Ramos (cell line): ENCODE data around the gene ZBTB16.

ENCODE experiments used
- in situ Hi-C: fragments of 300-500 bp; cut with MboI; formaldehyde crosslinking; loops from one replicate; pipeline ENCODE4 v1.14.3; 2022; ENCODE audit warnings: low sequenced_read_pairs; ENCODE audit not compliant: unreplicated experiment

The ZBTB16 gene

GRCh38 chr11:114059278-114059983 is at the start of gene ZBTB16:
ZBTB16 (plus strand) TSS chr11:114059711; CDS start chr11:114063301, 3,590 bp downstream.
- in situ Hi-C loops = no loop called here

DNA sequence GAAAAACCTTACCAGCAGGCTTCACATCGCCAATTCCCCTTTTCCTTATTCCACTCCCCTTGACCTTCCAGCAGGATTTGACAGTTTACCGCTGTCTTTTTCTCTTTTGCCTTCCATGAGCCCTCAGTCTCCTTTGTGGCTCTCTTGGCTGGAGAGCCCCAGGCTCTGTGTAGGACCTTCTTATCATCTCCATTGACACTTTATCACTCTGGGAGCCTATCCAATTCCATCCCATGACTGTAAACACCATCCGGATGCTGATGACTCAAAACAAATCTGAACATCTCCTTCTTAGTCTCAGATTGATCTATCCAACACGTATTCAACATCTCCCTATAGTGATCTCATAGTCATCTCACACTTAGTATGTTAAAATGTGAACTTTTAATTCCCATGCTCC is 48.6 kb upstream of the ZBTB16 start:
- in situ Hi-C loops = no loop called here

- in situ Hi-C loops = no loop called here
Measured at GRCh38 chr11:114011443-114011842, 48.1 kb upstream of the ZBTB16 start.

- in situ Hi-C loops = no loop called here
Measured at GRCh38 chr11:114015117-114015516, 44.4 kb upstream of the ZBTB16 start.

- in situ Hi-C loops = no loop called here
Measured at GRCh38 chr11:114016986-114017385, 42.5 kb upstream of the ZBTB16 start.

- in situ Hi-C loops = no loop called here
Measured at GRCh38 chr11:114017723-114018122, 41.8 kb upstream of the ZBTB16 start.

DNA sequence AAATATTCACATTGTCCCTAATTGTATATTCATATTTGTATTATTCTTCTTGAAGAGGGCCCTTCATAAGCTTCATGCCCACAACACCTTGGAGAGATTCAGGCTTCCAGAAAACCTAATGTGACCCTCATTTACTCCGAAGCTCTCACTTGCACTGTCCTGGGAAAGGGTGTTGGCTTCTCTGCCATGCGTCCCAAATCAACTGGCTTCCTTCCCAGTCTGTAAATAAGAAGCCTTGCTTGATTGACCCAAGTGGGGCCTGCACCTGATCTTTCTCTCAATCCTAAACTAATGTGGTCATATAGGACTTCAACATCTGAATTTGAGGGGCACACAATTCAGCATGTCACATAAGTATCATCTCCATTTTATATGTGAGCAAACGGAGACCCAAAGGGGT is 40.5 kb upstream of the ZBTB16 start:
- in situ Hi-C loops = no loop called here

GRCh38 chr11:114019574-114019973 is 39.9 kb upstream of the ZBTB16 start:
- in situ Hi-C loops = no loop called here

DNA sequence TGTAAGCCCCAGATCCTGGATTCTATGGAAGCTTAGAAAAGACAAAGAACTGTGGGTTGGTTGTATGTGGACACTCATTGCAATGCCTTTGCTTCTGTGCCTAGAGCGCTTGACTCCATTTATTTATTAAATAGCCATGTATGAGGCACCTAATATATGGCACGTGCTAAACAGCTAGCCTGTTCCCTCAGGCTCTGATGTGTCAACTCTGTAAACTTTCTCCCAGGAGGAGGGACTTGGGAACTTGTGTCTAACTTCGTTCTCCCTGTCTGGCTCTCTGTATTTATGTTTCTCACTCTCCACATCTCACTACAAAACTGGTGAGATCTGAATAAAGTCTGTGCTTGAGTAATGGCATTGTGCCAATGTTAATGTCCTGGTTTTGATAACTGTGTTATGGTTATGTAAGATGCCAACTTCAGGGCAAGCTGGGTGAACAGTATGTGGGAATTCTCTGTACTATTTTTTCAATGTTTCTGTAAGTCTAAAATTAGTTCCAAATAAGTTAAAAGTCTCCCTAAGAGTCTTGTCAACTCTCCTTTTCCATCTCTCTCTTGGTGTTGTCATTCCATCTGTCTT is 34.1 kb upstream of the ZBTB16 start:
- in situ Hi-C loops = no loop called here

DNA sequence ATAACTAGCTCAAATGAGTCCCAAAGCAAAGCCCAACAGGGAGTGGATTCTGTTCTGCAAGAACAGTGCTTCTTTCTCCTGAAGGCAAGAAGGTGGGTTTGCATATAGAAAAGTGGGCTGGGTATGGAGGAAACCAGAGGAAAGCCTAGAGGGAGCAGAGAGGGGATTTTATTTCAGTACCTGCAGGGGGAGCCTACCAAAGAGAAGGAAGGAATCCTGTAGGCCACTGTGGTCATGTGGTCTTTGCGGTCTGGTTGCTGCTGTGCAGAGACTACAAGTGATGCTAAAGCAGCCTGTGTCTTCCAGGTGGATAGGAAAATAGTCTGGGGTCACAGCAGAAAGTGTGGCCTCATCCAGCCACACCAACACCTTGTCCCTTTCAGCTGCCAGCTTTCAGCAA is 33.2 kb upstream of the ZBTB16 start:
- in situ Hi-C loops = no loop called here

- in situ Hi-C loops = no loop called here
Measured at GRCh38 chr11:114027391-114027790, 32.1 kb upstream of the ZBTB16 start.

- in situ Hi-C loops = no loop called here
Measured at GRCh38 chr11:114027926-114028325, 31.6 kb upstream of the ZBTB16 start.

- in situ Hi-C loops = no loop called here
Measured at GRCh38 chr11:114031246-114031966, 28.1 kb upstream of the ZBTB16 start.

DNA sequence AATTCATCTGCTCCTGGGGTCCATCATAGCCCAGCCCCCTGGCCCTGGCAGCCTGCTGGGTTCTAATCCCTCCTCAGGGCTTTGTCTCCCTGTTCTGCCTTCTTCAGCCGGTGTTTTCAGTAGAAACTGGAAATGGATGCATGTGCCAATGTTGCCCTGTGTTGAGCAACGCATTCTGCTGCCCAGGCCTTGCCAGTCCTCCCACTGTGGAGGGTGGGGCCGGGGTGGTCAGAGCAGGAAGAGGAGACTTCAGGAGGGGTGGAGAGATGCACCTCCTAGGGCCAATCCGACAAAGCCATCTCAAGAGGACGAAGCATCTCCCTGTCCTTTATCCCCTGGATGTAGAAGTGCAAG is 27.6 kb upstream of the ZBTB16 start:
- in situ Hi-C loops = no loop called here

DNA sequence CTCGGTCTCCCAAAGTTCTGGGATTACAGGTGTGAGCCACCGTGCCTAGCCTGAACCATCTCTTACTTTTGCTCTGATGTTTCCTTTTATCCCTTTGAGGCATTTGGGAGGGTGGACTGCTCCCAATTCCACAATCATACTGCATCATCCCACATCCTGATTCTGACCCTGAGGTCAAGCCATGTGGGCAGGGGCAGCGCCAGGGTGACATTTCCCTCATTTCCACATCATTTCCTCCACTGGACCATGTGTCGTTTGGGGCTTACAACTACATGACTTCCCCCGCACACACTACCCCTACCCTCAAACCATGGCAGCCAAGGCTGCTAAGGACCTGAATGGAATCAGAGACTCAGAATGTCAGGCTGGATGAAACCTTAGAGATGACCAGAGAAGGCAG is 26.4 kb upstream of the ZBTB16 start:
- in situ Hi-C loops = no loop called here

- in situ Hi-C loops = no loop called here
Measured at GRCh38 chr11:114033572-114033971, 25.9 kb upstream of the ZBTB16 start.

GRCh38 chr11:114034956-114035355 is 24.6 kb upstream of the ZBTB16 start:
- in situ Hi-C loops = no loop called here

DNA sequence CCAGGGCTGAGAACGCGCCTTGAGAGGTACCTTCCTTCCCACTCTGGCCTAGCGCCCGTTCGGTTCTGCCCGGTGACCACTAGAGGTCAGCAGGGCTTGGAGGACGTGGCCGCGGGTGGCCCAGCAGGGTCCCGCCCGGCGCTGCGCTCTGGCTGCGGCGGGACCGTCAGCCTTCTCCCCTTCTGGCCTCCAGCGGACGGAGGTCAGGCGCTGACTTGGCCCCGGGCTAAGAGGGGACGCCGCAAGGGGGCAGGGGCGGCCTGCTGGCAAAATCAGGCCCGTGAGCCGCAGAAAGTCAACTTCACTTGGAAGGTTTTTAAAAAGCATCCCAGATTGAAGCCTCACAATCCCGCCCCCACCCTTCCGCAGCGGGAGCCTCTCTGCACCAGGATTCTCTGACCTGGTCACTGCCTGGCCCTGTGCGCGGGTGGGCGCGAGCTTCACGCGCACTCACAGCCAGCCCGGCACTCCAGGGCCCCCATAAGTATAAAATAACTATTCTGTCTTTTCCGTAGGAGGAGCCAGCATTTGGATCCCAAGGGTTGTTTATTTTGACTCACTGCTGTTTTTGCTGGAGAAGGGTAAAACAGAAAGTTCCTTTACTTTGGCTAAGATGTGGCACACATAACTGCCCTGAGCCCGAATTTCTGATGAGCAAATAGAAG is 23.2 kb upstream of the ZBTB16 start:
- in situ Hi-C loops = no loop called here

DNA sequence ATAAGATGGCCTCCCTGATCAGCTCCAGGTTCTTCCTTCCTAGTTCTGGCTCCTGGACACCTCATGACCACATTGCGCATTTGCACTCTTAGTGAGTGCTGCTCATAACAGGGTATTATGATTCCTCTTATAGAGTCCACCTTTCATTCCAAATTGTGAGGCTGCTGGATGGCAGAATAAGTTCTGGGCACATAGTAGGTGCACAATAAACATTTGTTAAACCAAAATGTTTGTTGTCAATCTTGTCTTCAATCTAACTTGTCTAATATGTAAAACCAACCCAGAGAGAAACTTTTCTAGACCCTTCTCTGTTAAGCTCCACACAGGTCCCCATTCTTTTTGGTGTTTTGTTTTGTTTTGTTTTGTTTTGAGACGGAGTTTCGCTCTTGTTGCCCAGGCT is 22.6 kb upstream of the ZBTB16 start:
- in situ Hi-C loops = no loop called here

DNA sequence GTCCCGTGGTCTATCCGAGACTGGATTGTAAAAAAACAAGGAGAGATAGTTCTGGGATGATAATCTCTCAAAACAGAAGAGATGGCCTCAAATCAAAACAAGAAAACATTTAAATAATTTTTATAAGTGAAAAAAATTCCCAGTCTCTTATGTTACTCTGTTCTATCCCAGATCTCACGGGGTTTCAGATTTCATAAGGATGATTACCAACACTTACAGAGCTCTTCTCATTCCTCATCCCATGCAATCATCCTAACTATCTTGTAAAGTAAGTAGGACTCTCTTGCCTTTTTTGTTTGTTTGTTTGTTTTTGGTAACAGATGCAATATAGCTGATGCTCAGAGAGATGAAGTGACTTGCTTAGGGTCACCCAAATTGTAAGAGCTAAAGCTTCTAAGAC is 20.0 kb upstream of the ZBTB16 start:
- in situ Hi-C loops = no loop called here

- in situ Hi-C loops = no loop called here
Measured at GRCh38 chr11:114040706-114041211, 18.8 kb upstream of the ZBTB16 start.
